ENCODE data around the gene CAPN7.
"Not testable (repeated sequence)": the region's sequence is repeated elsewhere in the genome, so short reads cannot be mapped to it uniquely, and the experiment has no call there.

Gene CAPN7

DNA sequence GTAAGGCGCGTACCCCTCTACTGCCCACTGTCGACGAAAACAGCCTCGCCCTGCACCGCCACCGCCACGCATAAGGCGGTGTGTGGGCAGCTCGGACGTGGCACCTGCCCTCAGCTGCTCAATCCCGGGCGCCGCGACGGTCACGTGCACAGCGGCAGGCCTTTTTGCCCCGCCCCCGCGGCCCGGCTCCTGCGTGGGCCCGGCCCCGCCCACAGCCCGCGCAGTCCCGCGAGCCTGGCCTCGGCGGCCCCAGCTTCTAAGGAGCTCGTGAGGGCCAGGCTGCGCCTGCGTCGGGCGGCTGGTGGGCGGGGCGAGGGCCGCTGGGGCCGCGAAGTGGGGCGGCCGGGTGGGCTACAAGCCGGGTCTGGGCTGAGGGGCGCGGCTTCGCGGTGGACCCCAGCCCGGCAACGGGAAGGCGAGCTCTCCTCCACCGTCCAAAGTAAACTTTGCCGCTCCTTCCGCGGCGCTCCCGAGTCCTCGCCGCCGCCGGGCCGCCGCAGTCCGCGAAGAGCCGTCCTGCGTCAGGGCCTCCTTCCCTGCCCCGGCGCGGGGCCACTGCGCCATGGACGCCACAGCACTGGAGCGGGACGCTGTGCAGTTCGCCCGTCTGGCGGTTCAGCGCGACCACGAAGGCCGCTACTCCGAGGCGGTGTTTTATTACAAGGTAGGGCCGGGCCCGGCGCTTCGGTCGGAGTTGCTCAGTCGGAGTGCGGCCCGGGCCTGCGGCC is at the start of gene CAPN7:
CAPN7 (plus strand) TSS at position 313 of the 728 bp plus-strand sequence; CDS start at position 563, 250 bp downstream.
- DNase-seq, result peak; percentile 96
- no peaks in the 10 kb centered on the region for H3K27me3 Mint-ChIP-seq
- H3K36me3 Mint-ChIP-seq (ENCODE audit: low read depth), result peaks cover 7% of the 10 kb centered on the region
- H3K4me1 Mint-ChIP-seq, result peaks cover 27% of the 10 kb centered on the region
- peak; percentile 91 for ATAC-seq
- H3K4me3 Mint-ChIP-seq, result peak within 1 kb of the TSS; percentile 87
- H3K27ac Mint-ChIP-seq, result peak within 1 kb of the TSS; percentile 84
- H3K9me3 Mint-ChIP-seq, result no peaks in the 10 kb centered on the region

DNA sequence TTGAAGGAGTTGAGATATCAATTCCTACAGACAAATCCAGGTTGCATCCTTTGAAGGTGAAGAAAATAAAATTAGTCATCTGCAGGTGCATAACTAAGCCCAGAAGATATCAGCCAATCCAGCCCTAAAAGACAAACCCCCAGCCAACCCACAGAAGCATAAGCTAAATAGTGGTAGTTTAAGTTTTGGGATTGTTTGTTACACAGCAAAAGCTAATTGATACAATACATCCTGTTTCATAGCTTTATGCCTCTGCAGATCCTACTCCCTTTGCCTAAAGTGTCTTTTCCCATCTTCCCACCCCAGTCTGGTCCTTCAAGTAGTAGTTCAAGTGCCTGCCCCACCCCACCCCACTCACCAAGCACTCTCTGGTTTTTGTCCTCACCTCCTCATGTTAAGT is 48.6 kb upstream of the CAPN7 start:
- peaks cover 6% of the 10 kb centered on the region for H3K4me1 Mint-ChIP-seq
- DNase-seq (no peak), ATAC-seq (no peak)
- peaks cover 4% of the 10 kb centered on the region for H3K9me3 Mint-ChIP-seq
- H3K27me3 Mint-ChIP-seq, result peaks cover 37% of the 10 kb centered on the region
- H3K27ac Mint-ChIP-seq, result no peak overlapping the region
- H3K4me3 Mint-ChIP-seq, result no peak overlapping the region
- H3K36me3 Mint-ChIP-seq (ENCODE audit: low read depth), result no peaks in the 10 kb centered on the region

DNA sequence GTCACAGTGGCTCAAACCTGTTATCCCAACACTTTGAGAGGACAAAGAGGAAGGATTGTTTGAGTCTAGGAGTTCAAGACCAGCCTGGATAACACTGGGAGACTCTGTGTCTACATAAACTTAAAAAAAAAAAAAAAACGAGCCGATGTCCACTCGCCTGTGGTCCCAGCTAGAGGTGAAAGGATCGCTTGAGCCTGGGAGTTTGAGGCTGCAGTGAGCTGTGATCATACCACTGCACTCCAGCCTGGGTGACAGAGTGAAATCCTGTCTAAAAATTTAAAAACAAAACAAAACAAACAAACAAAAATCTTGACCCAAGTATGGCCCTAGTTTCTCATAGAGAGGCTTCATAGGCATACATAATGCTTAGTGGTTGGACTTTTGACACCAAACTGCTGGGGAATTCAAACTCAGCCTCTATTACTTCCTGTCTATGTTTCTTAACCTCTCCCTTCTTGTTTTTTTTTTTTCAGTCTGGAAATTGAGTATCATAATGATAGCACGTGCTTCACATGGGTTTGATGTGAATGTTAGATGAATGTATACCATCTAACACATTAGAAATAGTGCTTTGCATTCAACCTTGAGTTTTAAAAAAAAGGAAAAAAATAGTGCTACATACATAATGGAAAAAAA is 46.4 kb upstream of the CAPN7 start:
- Mint-ChIP-seq H3K27me3 (peaks cover 27% of the 10 kb centered on the region), H3K36me3 (ENCODE audit: low read depth) (no peaks in the 10 kb centered on the region), H3K27ac (peak overlapping the region; percentile 6), H3K9me3 (peaks cover 4% of the 10 kb centered on the region), H3K4me3 (no peak overlapping the region), H3K4me1 (peaks cover 6% of the 10 kb centered on the region)
- ATAC-seq (no peak), DNase-seq (no peak)

DNA sequence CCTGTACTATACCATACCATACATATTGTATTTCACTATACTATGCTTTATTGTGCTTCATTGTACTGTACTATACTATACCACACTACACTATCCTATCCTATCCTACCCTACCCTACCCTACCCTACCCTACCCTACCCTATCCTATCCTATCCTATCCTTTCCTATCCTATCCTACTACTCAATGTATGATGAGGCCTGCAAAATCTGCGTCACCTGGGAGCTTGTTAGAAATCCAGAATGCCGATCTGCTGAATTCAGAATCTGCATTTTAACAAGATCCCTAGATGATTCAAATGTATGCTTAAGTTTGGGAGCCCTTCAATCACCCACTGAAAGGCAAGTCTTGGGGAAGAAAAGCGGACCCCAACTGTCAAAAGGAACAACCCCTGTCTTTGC is 45.4 kb upstream of the CAPN7 start:
- H3K27ac Mint-ChIP-seq, result no peak overlapping the region
- peaks cover 6% of the 10 kb centered on the region for H3K4me1 Mint-ChIP-seq
- H3K36me3 Mint-ChIP-seq (ENCODE audit: low read depth), result no peaks in the 10 kb centered on the region
- DNase-seq (no peak), ATAC-seq (no peak)
- H3K27me3 Mint-ChIP-seq, result peaks cover 17% of the 10 kb centered on the region
- H3K9me3 Mint-ChIP-seq, result peaks cover 4% of the 10 kb centered on the region
- H3K4me3 Mint-ChIP-seq, result no peak overlapping the region

DNA sequence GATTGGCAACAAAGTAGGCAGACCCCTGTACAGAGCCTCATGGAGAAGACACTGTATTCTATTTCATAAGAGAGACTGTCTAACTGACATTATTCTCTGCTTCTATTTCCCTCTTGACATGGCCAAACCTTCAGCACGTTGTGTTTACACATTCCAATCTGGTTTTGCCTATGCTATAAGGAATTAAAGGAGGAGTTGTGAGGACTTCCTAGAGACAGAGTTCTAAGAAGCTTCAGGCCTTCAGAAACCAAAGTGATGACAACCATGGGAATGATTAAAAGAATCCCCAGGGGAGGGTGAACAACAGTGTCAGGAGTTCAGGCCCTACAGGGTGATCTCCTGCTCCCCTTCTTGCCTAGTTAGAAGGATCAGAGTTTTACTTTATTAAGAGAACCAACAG is 44.9 kb upstream of the CAPN7 start:
- Mint-ChIP-seq H3K9me3 (peaks cover 4% of the 10 kb centered on the region), H3K4me1 (peaks cover 6% of the 10 kb centered on the region), H3K4me3 (no peak overlapping the region), H3K27ac (no peak overlapping the region), H3K36me3 (ENCODE audit: low read depth) (no peaks in the 10 kb centered on the region), H3K27me3 (peaks cover 12% of the 10 kb centered on the region)
- DNase-seq (no peak), ATAC-seq (no peak)

DNA sequence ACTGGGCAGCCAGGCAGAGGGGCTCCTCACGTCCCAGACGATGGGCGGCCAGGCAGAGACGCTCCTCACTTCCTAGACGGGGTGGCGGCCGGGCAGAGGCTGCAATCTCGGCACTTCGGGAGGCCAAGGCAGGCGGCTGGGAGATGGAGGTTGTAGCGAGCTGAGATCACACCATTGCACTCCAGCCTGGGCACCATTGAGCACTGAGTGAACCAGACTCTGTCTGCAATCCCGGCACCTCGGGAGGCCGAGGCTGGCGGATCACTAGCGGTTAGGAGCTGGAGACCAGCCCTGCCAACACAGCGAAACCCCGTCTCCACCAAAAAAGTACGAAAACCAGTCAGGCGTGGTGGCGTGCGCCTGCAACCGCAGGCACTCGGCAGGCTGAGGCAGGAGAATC is 42.4 kb upstream of the CAPN7 start:
- DNase-seq; H3K4me1 Mint-ChIP-seq; H3K27me3 Mint-ChIP-seq; H3K27ac Mint-ChIP-seq; H3K9me3 Mint-ChIP-seq; H3K4me3 Mint-ChIP-seq; H3K36me3 Mint-ChIP-seq (ENCODE audit: low read depth); ATAC-seq: not testable (repeated sequence)

DNA sequence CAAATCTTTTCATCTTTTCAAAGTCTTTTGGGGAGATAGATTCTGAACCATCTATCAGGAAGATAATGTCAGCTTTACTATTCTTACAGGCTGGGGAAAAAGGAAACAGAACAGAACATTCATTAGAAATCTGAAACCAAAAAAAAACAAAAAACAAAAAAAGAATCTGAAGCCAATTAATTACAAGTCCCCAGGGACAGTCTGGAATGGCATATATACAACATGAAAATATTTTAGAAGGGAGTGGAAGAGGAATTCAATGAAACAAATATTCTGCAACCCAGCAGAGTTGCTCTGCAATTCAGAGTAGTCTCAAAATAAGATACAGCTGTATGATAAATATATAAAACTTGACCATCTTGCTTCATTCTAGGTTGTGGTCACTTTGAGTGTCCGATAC is 41.7 kb upstream of the CAPN7 start:
- Mint-ChIP-seq H3K9me3 (no peaks in the 10 kb centered on the region), H3K27ac (no peak overlapping the region), H3K36me3 (ENCODE audit: low read depth) (no peaks in the 10 kb centered on the region), H3K4me1 (peaks cover 6% of the 10 kb centered on the region), H3K27me3 (no peaks in the 10 kb centered on the region), H3K4me3 (no peak overlapping the region)
- ATAC-seq, result no peak
- DNase-seq, result no peak

DNA sequence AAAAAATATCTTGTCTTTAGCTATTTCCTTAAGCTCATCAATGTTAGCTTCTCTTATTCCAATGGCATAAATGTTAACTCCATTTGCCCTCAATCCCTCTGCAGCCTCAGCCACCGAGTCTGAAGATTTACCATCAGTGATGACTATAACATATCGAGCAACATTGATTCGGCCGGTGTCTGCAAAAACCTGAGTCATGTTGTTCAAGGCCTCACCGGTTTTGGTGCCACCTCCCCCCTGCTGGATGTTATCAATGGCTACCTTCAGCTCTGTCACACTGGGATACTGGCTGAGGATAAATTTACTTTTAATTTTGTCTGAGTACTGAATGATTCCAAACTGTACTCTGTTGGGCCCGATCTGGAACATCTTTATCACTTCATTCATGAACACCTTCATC is 41.0 kb upstream of the CAPN7 start:
- H3K36me3 Mint-ChIP-seq (ENCODE audit: low read depth), result no peaks in the 10 kb centered on the region
- ATAC-seq (no peak), DNase-seq (no peak)
- H3K27ac Mint-ChIP-seq, result no peak overlapping the region
- no peaks in the 10 kb centered on the region for H3K9me3 Mint-ChIP-seq
- no peaks in the 10 kb centered on the region for H3K27me3 Mint-ChIP-seq
- no peak overlapping the region for H3K4me3 Mint-ChIP-seq
- peaks cover under 1% of the 10 kb centered on the region for H3K4me1 Mint-ChIP-seq

DNA sequence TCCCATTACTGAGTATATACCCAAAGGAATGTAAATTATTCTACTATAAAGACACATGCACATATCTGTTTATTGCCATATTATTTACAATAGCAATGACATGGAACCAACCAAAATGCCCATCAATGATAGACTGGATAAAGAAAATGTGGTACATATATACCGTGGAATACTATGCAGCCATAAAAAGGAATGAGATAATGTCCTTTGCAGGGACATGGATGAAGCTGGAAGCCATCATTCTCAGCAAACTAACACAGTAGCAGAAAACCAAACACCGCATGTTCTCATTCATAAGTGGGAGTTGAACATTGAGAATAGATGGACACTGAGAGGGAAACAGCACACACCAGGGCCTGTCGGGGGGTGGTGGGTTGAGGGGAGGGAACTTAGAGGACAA is 39.7 kb upstream of the CAPN7 start:
- H3K9me3 Mint-ChIP-seq; H3K36me3 Mint-ChIP-seq (ENCODE audit: low read depth); H3K27me3 Mint-ChIP-seq; DNase-seq; H3K27ac Mint-ChIP-seq; H3K4me3 Mint-ChIP-seq; ATAC-seq; H3K4me1 Mint-ChIP-seq: not testable (repeated sequence)

DNA sequence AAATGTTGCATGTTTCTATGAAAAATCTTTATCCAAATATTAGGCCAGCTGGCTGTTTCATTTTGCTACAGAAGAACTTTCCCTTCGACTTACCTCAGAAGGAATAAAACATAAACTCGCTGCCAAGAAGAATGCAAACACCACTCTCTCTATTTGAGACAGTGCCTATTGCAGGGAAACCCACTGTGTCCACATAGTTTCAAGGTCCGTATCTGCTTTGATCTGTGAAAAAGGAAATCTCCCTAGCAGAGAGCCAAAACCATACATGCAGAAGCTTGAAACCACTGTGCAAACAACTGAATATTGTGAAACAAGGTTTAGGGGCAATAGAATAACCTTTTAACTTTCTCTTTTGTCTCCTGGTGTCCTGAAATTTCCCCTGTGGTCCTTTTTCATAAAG is 35.0 kb upstream of the CAPN7 start:
- no peak overlapping the region for H3K4me3 Mint-ChIP-seq
- H3K27me3 Mint-ChIP-seq, result peaks cover 17% of the 10 kb centered on the region
- no peak for ATAC-seq
- H3K36me3 Mint-ChIP-seq (ENCODE audit: low read depth), result no peaks in the 10 kb centered on the region
- H3K9me3 Mint-ChIP-seq, result no peaks in the 10 kb centered on the region
- no peak overlapping the region for H3K27ac Mint-ChIP-seq
- DNase-seq, result no peak
- H3K4me1 Mint-ChIP-seq, result no peaks in the 10 kb centered on the region

DNA sequence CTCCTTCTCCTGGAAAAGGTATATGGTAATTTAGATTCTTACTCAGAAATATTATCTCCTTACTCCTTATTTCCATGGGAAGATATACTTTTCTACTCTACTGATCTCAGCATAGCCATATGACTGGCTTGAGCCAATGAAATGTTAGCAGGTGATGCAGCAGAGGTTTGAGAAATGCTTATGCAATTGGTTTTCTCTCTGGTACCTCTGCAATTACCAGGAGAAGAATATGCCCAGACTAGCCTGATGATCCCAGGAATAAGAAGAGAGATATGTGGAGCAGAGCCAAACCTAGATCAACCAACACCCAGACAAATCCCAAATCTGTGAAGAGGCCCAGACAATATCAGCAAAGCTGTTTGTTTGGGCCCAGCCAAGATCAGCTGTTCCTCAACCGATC is 33.2 kb upstream of the CAPN7 start:
- no peak overlapping the region for H3K27ac Mint-ChIP-seq
- no peaks in the 10 kb centered on the region for H3K36me3 Mint-ChIP-seq (ENCODE audit: low read depth)
- no peak overlapping the region for H3K4me3 Mint-ChIP-seq
- H3K9me3 Mint-ChIP-seq, result no peaks in the 10 kb centered on the region
- DNase-seq, result no peak
- no peak for ATAC-seq
- peaks cover 17% of the 10 kb centered on the region for H3K27me3 Mint-ChIP-seq
- H3K4me1 Mint-ChIP-seq, result no peaks in the 10 kb centered on the region

DNA sequence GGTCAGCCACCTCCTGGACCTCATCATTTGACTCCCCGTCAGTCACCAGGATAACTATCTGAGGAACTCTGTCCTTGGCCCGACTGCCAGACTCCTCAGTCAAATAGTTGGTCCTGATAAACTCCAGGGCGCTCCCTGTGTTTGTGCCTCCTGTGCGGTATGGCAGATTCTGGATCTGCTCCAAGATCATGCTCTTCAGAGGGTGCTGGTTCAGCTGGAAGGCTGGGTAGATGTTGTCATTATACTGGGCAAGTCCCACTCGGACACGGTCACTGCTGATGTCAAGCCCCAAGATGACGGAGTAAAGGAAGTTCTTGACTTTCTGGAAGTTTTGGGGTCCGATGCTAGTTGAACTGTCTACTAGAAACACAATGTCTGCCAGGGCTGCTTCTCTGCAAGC is 31.1 kb upstream of the CAPN7 start:
- ATAC-seq (no peak), DNase-seq (no peak)
- H3K9me3 Mint-ChIP-seq, result no peaks in the 10 kb centered on the region
- peaks cover 4% of the 10 kb centered on the region for H3K4me1 Mint-ChIP-seq
- peaks cover 24% of the 10 kb centered on the region for H3K27me3 Mint-ChIP-seq
- H3K4me3 Mint-ChIP-seq, result no peak overlapping the region
- no peak overlapping the region for H3K27ac Mint-ChIP-seq
- no peaks in the 10 kb centered on the region for H3K36me3 Mint-ChIP-seq (ENCODE audit: low read depth)

DNA sequence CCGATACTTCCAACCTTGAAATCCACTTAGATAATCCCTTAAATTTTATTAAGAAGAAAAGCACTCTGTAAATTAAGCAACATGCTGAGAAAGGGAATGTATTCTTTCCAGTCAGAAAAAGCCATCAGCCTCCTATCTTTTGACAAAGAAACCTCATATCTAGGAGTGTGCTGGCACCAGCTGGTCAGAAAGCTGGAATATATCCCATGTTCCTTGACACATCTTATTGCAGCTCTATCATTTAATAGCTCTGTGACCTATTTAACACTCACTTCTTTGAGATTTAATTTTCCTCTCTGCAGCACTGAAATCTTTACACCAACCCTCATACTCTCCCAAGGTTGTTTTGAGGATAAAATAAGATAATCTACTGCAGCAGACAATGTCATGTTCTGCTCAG is 30.4 kb upstream of the CAPN7 start:
- peaks cover 11% of the 10 kb centered on the region for H3K4me1 Mint-ChIP-seq
- H3K4me3 Mint-ChIP-seq, result no peak overlapping the region
- DNase-seq, result no peak
- no peaks in the 10 kb centered on the region for H3K9me3 Mint-ChIP-seq
- no peak for ATAC-seq
- no peaks in the 10 kb centered on the region for H3K36me3 Mint-ChIP-seq (ENCODE audit: low read depth)
- H3K27ac Mint-ChIP-seq, result no peak overlapping the region
- H3K27me3 Mint-ChIP-seq, result peaks cover 24% of the 10 kb centered on the region

DNA sequence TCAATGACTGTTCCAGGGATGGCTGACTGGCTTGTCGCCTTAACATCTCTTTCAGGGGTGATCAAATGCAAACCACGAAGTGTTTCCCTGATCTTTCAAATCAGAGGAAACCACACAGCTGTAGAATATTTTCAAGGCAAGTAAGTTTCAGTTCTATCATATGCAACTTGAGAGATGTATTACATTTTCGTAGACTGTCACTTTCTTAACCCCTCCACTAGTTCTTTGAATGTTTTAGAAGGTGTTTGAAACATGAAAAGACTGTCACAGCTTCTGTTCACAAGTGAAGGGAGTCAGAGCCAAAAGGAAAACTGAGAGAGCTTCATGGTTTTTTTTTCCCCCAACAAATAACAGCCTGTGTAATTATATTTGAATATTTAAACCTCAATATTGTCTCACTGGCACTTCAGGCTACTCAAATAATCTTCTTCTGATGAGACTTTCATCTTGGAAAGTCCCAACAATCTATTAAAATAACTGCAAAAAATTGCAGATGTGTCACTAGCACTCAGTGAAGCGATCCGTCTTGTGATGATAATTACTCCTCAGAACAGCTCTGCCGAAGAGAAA is 25.9 kb upstream of the CAPN7 start:
- Mint-ChIP-seq H3K27ac (no peak overlapping the region), H3K9me3 (no peaks in the 10 kb centered on the region), H3K4me1 (peaks cover 12% of the 10 kb centered on the region), H3K36me3 (ENCODE audit: low read depth) (no peaks in the 10 kb centered on the region), H3K27me3 (peaks cover 14% of the 10 kb centered on the region), H3K4me3 (no peak overlapping the region)
- DNase-seq, result no peak
- peak; percentile 40 for ATAC-seq

DNA sequence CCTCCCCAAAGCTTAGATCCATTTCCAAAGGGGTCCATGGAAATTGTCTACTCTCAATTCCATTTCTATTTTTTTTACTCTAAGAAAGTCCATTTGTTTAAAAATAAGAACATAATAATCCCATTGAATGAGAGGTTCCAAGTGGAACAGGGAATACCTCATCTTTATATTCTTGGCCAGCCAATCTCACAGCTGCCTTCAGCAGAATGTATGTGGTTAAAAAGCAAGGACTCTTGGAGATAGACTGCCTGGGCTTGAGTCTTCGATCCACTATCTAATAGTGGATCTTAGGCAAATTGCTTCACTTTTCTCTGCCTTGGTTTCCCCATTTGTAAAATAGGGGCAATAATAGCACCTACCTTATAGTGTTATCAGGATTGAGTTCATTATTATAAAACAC is 24.5 kb upstream of the CAPN7 start:
- DNase-seq (no peak), ATAC-seq (no peak)
- H3K36me3 Mint-ChIP-seq (ENCODE audit: low read depth), result no peaks in the 10 kb centered on the region
- peaks cover 12% of the 10 kb centered on the region for H3K4me1 Mint-ChIP-seq
- no peak overlapping the region for H3K4me3 Mint-ChIP-seq
- no peaks in the 10 kb centered on the region for H3K9me3 Mint-ChIP-seq
- peaks cover 14% of the 10 kb centered on the region for H3K27me3 Mint-ChIP-seq
- no peak overlapping the region for H3K27ac Mint-ChIP-seq
